Upper lobe of left lung (tissue), 6 donors: ENCODE measurements around the gene ATP11A. TPM values are rescaled to one million over a fixed set of nuclear protein-coding genes. Genes with fewer than 3 reads are reported as not detected.

Experiments
- ATAC-seq, 2 donors: fragments of 200-7000 bp; cut with Tn5 transposase; one replicate each; pipeline ENCODE4 v1.9.1; 2022; ENCODE audit warnings: mild to moderate bottlenecking in 2 of 2, moderate library complexity in 2 of 2; ENCODE audit not compliant: low FRiP score in 2 of 2
- DNase-seq, 2 donors: peaks; one replicate each; pipeline ENCODE4 v3.0.0-alpha.2; 2019 to 2020
- H3K27ac ChIP-seq, 4 donors: fragments of 200-600 bp; sonication (generic); one replicate each; pipeline ENCODE4 v1.5.1; 2016 to 2019
- H3K27me3 ChIP-seq, 4 donors: fragments of 200-600 bp; sonication (generic); one replicate each; pipeline ENCODE4 v1.5.1; 2017 to 2019
- H3K36me3 ChIP-seq, 4 donors: fragments of 200-600 bp; sonication (generic); one replicate each; pipeline ENCODE4 v1.5.1; 2016 to 2019
- H3K4me1 ChIP-seq, 4 donors: fragments of 200-600 bp; sonication (generic); one replicate each; pipeline ENCODE4 v1.5.1; 2018 to 2019
- H3K4me3 ChIP-seq, 4 donors: fragments of 200-600 bp; sonication (generic); one replicate each; pipeline ENCODE4 v1.5.1; 2017 to 2019; ENCODE audit warnings: mild to moderate bottlenecking in 2 of 4, moderate library complexity in 1 of 4
- H3K9me3 ChIP-seq, 4 donors: fragments of 200-600 bp; sonication (generic); one replicate each; pipeline ENCODE4 v1.5.1; 2018 to 2019
- EP300 ChIP-seq, 4 donors: sonication (generic); formaldehyde crosslinking; IDR thresholded peaks; one replicate each; pipeline ENCODE4 v1.5.1; 2017; ENCODE audit warnings: antibody characterized with exemption in 4 of 4, control low read depth in 2 of 4
- POLR2A ChIP-seq, 4 donors: fragments of 450-650 bp; IDR thresholded peaks; one replicate each; pipeline ENCODE4 v1.5.1; 2016 to 2017; ENCODE audit warnings: antibody characterized with exemption in 4 of 4, mild to moderate bottlenecking in 2 of 4
- POLR2AphosphoS5 ChIP-seq, 2 donors: sonication (generic); formaldehyde crosslinking; IDR thresholded peaks; one replicate each; pipeline ENCODE4 v1.5.1; 2017; ENCODE audit warnings: antibody characterized with exemption in 2 of 2
- WGBS, 2 donors: methylation state at CpG; one replicate each; pipeline ENCODE4 v1.1.5; 2017 to 2018; 5-methylcytosine and 5-hydroxymethylcytosine counted together
- total RNA-seq, 6 donors: library from RNA; depleted of rRNA in 4 of 6; stranded (reverse); fragments of >200 nt in 4 of 6; gene quantifications; one replicate each; pipeline versions ENCODE4 v1.1.0 to v1.2.1, GENCODE V29; 2016 to 2021
- TF ChIP-seq, protein P1 (sequence below), 6 experiments: fragments of 450-650 bp in 4 of 6; fragments of 200-600 bp in 2 of 6; sonication (generic) in 2 of 6; IDR thresholded peaks; one replicate each; pipeline ENCODE4 v1.5.1; 2016 to 2019; ENCODE audit warnings: antibody characterized with exemption in 6 of 6
- donor health status: DM: no; HTN: no; CAD: no; lungs with moderate emphysema.
- donor health status: DM: no; HTN: yes; CAD: no; lungs with severe emphysema.

Gene ATP11A
- 100 to 1,000 TPM; 159 to 285 (median 260) TPM for total RNA-seq

DNA sequence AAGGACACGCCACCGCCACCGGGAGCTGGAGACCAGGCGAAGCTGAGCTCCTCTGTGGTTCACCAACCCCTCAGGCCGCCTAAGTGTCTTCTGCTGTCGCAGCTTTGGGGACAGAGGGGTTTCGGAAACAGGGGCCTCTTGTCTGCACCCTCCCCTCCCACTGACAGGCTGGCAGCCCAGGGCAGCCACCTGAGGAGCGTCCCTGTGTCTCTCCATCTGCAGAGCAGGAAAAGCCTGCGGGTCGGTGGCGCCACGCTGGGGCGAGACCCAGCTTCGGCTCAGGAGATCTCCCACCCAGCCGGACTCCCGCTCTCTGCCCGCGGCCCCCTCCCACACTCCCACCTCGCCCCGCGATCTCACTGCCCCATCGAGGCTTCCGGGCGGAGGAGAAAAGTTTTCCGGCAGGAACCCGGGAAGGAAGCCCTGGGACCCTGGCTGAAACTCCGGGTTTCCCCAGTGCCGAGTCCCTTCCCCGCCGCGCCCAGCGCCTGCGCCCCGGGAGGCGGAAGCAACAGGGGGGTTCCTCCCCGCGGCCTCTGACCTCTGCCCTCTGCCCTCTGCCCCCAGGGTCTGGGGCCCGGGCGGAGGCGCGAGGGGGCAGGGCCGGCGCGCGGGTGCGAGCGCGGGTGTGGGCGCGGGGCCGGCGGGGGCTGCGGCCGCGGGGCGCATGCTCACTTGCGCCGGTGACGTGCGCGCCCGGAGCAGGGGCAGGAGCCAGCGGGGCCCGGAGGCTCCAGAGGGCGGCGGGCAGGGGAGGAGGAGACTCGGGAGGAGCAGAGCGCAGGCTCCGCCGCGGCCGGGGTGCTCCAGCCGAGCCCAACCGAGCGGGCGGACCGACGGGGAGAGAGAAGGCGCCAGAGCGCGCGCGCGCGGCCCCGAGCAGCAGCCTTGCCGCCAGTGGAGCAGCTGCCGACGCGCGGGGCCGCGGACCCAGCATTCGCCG, at the start of gene ATP11A:
Gene ATP11A, plus strand, starts transcription at position 736 of the 943 bp plus-strand sequence. CDS start 379 bp downstream, outside the sequence.
- 1 to 4% methylated on average over 12 to 35 of the region's 95 CpGs for WGBS, 2 donors
- DNase-seq (peak; percentile 89 to 98), ATAC-seq (peak; percentile 74 to 88)
- peak within 1 kb of the TSS; percentile 98 to 99 (median 98) for H3K27ac ChIP-seq
- H3K4me1 ChIP-seq: peaks cover 40 to 69% (median 51%) of the 10 kb centered on the region in 4 donors
- TF ChIP-seq POLR2AphosphoS5 (IDR thresholded peaks at IDR 0.05): peak; percentile 80 to 94
- TF ChIP-seq EP300 (IDR thresholded peaks at IDR 0.05): no peak
- peak in 3 of 4 donors; percentile 89 to 99 (median 90) for TF ChIP-seq POLR2A (IDR thresholded peaks at IDR 0.05)
- TF ChIP-seq, protein P1, sequence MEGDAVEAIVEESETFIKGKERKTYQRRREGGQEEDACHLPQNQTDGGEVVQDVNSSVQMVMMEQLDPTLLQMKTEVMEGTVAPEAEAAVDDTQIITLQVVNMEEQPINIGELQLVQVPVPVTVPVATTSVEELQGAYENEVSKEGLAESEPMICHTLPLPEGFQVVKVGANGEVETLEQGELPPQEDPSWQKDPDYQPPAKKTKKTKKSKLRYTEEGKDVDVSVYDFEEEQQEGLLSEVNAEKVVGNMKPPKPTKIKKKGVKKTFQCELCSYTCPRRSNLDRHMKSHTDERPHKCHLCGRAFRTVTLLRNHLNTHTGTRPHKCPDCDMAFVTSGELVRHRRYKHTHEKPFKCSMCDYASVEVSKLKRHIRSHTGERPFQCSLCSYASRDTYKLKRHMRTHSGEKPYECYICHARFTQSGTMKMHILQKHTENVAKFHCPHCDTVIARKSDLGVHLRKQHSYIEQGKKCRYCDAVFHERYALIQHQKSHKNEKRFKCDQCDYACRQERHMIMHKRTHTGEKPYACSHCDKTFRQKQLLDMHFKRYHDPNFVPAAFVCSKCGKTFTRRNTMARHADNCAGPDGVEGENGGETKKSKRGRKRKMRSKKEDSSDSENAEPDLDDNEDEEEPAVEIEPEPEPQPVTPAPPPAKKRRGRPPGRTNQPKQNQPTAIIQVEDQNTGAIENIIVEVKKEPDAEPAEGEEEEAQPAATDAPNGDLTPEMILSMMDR (IDR thresholded peaks at IDR 0.05): peak in 3 of 6 experiments; percentile 19 to 45 (median 24)
- H3K36me3 ChIP-seq: no peaks in the 10 kb centered on the region
- H3K9me3 ChIP-seq: no peaks in the 10 kb centered on the region
- H3K4me3 ChIP-seq: peak within 1 kb of the TSS; percentile 85 to 99 (median 92)
- no peaks in the 10 kb centered on the region for H3K27me3 ChIP-seq

DNA sequence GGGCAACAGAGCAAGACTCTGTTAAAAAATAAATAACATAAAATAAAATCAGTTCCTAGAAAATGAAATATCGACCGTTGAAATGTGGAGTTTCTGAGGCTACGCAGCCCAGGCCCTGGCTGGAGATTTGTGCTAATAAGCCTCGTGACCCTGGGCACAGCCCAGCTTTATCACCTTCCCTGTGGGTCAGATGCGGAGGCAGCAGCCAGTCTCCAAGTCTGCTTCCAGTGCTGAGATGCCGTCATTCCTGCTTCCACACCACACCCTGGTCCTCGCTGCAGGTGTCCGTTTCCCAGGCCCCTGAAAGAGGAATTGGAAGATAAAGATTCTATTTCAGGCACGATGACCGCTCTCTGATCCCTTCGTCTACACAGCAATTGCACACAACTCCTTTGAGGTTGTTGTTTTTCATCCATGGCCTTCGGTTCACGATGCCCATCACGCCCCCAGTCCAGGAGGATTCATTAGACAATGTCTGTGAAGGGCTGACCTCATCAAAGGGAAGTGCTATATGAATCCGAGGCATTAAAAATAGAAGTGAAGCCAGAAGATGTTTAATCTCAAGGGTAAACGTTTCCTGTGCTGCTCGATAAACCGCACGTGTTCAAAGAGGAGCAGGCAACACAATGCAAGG, 48.3 kb upstream of the ATP11A start:
- peaks cover 0 to 10% (median 4%) of the 10 kb centered on the region in 4 donors for H3K4me1 ChIP-seq
- no peak overlapping the region for H3K27ac ChIP-seq
- ATAC-seq (no peak), DNase-seq (no peak)
- no peaks in the 10 kb centered on the region for H3K9me3 ChIP-seq
- TF ChIP-seq POLR2A (IDR thresholded peaks at IDR 0.05) (no peak), EP300 (IDR thresholded peaks at IDR 0.05) (no peak), POLR2AphosphoS5 (IDR thresholded peaks at IDR 0.05) (no peak)
- TF ChIP-seq, protein P1 (IDR thresholded peaks at IDR 0.05): no peak
- 84 to 90% methylated on average over 19 of the region's 19 CpGs for WGBS, 2 donors
- no peaks in the 10 kb centered on the region for H3K27me3 ChIP-seq
- no peaks in the 10 kb centered on the region for H3K36me3 ChIP-seq
- H3K4me3 ChIP-seq: no peak overlapping the region

DNA sequence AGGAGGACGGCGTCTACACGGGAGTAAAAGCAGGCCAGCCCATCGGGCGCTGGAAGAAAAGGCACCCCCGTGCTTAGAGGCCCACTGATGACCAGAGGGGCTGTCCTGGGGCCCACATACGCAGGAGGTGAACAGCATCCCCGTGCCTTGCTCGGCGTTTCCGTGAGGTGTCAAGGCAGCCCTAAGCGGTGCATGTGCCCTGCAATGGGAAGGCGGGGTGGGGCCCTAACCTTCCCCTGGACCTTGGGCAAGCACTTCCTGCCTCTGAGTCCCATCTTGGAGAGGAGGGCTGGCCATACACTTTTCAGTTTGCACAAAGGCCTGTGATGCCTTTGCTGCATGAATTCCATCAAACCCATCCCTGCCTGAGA, 47.8 kb upstream of the ATP11A start:
- Histone ChIP-seq H3K9me3 (no peaks in the 10 kb centered on the region), H3K4me3 (no peak overlapping the region), H3K27ac (no peak overlapping the region), H3K4me1 (peaks cover 0 to 10% (median 4%) of the 10 kb centered on the region in 4 donors), H3K27me3 (no peaks in the 10 kb centered on the region), H3K36me3 (no peaks in the 10 kb centered on the region)
- no peak for DNase-seq
- no peak for ATAC-seq
- no peak for TF ChIP-seq EP300 (IDR thresholded peaks at IDR 0.05)
- TF ChIP-seq POLR2A (IDR thresholded peaks at IDR 0.05): no peak
- no peak for TF ChIP-seq POLR2AphosphoS5 (IDR thresholded peaks at IDR 0.05)
- TF ChIP-seq, protein P1 (IDR thresholded peaks at IDR 0.05): no peak
- 68 to 91% methylated on average over 8 to 13 of the region's 13 CpGs for WGBS, 2 donors

DNA sequence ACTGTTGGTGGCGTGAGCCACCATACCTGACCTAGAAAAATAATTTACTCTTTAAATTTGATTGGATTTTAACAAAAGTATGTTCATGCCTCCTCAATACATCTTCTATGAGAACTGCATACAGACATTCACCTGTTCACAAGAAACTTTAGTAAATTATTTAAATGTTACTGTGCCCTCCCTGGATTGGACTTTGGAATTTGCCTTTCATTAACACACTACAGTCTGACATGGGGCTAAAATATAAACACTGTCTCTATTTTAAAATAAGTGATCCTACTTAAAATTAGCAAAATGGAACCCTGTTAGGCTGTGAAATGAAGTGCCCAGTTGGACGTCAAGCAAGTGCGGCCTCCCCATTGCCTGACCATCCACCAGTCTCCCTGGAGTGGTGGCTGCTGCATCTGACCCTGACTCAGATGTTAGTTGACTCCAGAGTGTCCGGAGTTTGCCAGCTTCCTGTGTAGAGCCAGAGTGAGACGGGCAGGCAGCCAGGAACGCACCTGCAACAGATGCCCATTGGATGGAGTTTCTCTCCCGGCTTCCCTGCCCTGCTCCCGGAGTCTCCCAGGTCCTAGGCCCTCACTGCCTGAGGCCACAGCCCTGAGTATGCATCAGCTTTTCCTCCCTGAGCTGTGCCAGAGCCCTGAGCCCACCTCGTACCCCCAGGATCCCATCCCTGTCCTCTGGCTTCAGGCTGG, 45.9 kb upstream of the ATP11A start:
- Histone ChIP-seq H3K27me3 (no peaks in the 10 kb centered on the region), H3K9me3 (no peaks in the 10 kb centered on the region), H3K4me3 (no peak overlapping the region), H3K4me1 (peaks cover 0 to 10% (median 4%) of the 10 kb centered on the region in 4 donors), H3K27ac (no peak overlapping the region), H3K36me3 (no peaks in the 10 kb centered on the region)
- WGBS, 2 donors: 66 to 95% methylated on average over 4 to 9 of the region's 9 CpGs
- no peak for TF ChIP-seq POLR2A (IDR thresholded peaks at IDR 0.05)
- no peak for TF ChIP-seq EP300 (IDR thresholded peaks at IDR 0.05)
- peak in 1 of 2 donors; percentile 87 for DNase-seq
- ATAC-seq: peak; percentile 18 to 70
